ENCODE measurements around the gene PCP4L1.

GRCh38 chr1:161225534-161226319 lies 32.8 kb upstream of the PCP4L1 start, which contains the start of gene TOMM40L:
- peak; percentile 49 for TF ChIP-seq POLR2A (IDR thresholded peaks at IDR 0.05; ENCODE audit: low read length)
- TF ChIP-seq GATA1 (IDR thresholded peaks at IDR 0.05; ENCODE audit: low read depth, low read length), result no peak

Data from erythroblast (primary cell).